SK-N-SH (cell line): ENCODE data around the gene LRCH3. TPM values are rescaled to one million over a fixed set of nuclear protein-coding genes. Genes with fewer than 3 reads are reported as not detected.
A peak's percentile ranks its signal among the peaks of the same experiment; 100 is the strongest.

Experiments used
- CTCF ChIA-PET: fragments of 300-600, 350-600 bp; formaldehyde crosslinking; extraction: SDS; loops from one replicate; lab custom pipeline; 2021; lab: Yijun Ruan, JAX
- POLR2A ChIA-PET: fragments of 350-600 bp; sonication (Branson Sonifier 250); formaldehyde crosslinking; extraction: SDS; loops from one replicate; lab custom pipeline; 2020; ENCODE audit warnings: antibody characterized with exemption, inconsistent platforms; lab: Yijun Ruan, JAX
- DNase-seq: peaks from one replicate; pipeline ENCODE4 v3.0.0; 2012
- H2AFZ ChIP-seq: fragments of 200-600 bp; sonication (generic); 2 replicates; pipeline ENCODE4 v1.8.1; 2016; ENCODE audit warnings: antibody characterized with exemption, mild to moderate bottlenecking, low read depth
- H3F3A ChIP-seq: fragments of 200-600 bp; sonication (generic); replicated peaks from 2 replicates; pipeline ENCODE3; 2016; ENCODE audit warnings: antibody characterized with exemption, mild to moderate bottlenecking; ENCODE audit not compliant: insufficient read depth
- H3K27ac ChIP-seq, 2 experiments: fragments of 200-500 bp in 1 of 2; fragments of 200-600 bp in 1 of 2; sonication (Bioruptor generic) in 1 of 2; sonication (generic), shearing (Covaris generic) in 1 of 2; 2 replicates each; pipeline versions ENCODE4 v1.5.1 to v1.6.1; 2014 to 2016; ENCODE audit warnings: low read depth in 2 of 2, inconsistent platforms in 1 of 2, low read length in 1 of 2, mild to moderate bottlenecking in 1 of 2, mixed read lengths in 1 of 2
- H3K27me3 ChIP-seq: fragments of 200-600 bp; sonication (generic), shearing (Covaris generic); 2 replicates; pipeline ENCODE4 v1.6.1; 2016; ENCODE audit warnings: mixed run types; ENCODE audit not compliant: insufficient read depth
- H3K36me3 ChIP-seq, 2 experiments: fragments of 200-500 bp in 1 of 2; fragments of 200-600 bp in 1 of 2; sonication (Bioruptor generic) in 1 of 2; sonication (generic) in 1 of 2; replicated peaks in 1 of 2; 2 replicates each; pipeline versions ENCODE3 to v1.5.1; 2014 to 2016; ENCODE audit warnings: low read length in 1 of 2, mild to moderate bottlenecking in 1 of 2; ENCODE audit not compliant: insufficient read depth in 2 of 2, control insufficient read depth in 1 of 2
- H3K4me1 ChIP-seq, 2 experiments: fragments of 200-500 bp in 1 of 2; fragments of 200-600 bp in 1 of 2; sonication (Bioruptor generic) in 1 of 2; sonication (generic), shearing (Covaris generic) in 1 of 2; 2 replicates each; pipeline versions ENCODE4 v1.5.1 to v1.6.1; 2014 to 2016; ENCODE audit warnings: low read depth in 1 of 2, low read length in 1 of 2, mixed run types in 1 of 2; ENCODE audit not compliant: insufficient read depth in 2 of 2, control insufficient read depth in 1 of 2
- H3K4me2 ChIP-seq: fragments of 200-600 bp; sonication (generic), shearing (Covaris generic); 2 replicates; pipeline ENCODE4 v1.6.1; 2017; ENCODE audit warnings: mixed run types
- H3K4me3 ChIP-seq, 2 experiments: fragments of 200-500 bp in 1 of 2; fragments of 200-600 bp in 1 of 2; sonication (Bioruptor generic) in 1 of 2; sonication (generic), shearing (Covaris generic) in 1 of 2; 2 replicates each; pipeline versions ENCODE4 v1.5.1 to v1.8.1; 2014 to 2016; ENCODE audit warnings: low read depth in 2 of 2, inconsistent platforms in 1 of 2, low read length in 1 of 2, mild to moderate bottlenecking in 1 of 2, mixed read lengths in 1 of 2, moderate library complexity in 1 of 2
- H3K79me2 ChIP-seq: fragments of 200-600 bp; sonication (generic); 2 replicates; pipeline ENCODE4 v1.8.1; 2017; ENCODE audit warnings: mild to moderate bottlenecking; ENCODE audit not compliant: insufficient read depth
- H3K9ac ChIP-seq: fragments of 200-600 bp; sonication (generic); 2 replicates; pipeline ENCODE4 v1.6.1; 2017; ENCODE audit warnings: mixed run types
- H3K9me2 ChIP-seq: fragments of 200-600 bp; sonication (generic); 2 replicates; pipeline ENCODE4 v1.6.1; 2017; ENCODE audit warnings: mixed run types
- H3K9me3 ChIP-seq: fragments of 200-600 bp; sonication (generic); 2 replicates; pipeline ENCODE4 v1.6.1; 2017; ENCODE audit warnings: mixed run types, mild to moderate bottlenecking, moderate library complexity
- H4K20me1 ChIP-seq: fragments of 200-600 bp; sonication (generic); 2 replicates; pipeline ENCODE4 v1.6.1; 2017; ENCODE audit warnings: mild to moderate bottlenecking, mixed run types; ENCODE audit not compliant: insufficient read depth
- EP300 ChIP-seq, 2 experiments: IDR thresholded peaks; 2 replicates each; pipeline versions ENCODE4 v1.4.0 to v1.6.1; 2012; ENCODE audit warnings: borderline replicate concordance in 1 of 2, low read depth in 1 of 2, low read length in 1 of 2
- EZH2phosphoT487 ChIP-seq: fragments of 200-600 bp; sonication (generic); IDR thresholded peaks from 2 replicates; pipeline ENCODE4 v1.6.1; 2017; ENCODE audit warnings: low read depth, mixed run types, mild to moderate bottlenecking, antibody characterized with exemption, moderate library complexity, borderline replicate concordance
- MXI1 ChIP-seq: IDR thresholded peaks from 2 replicates; pipeline ENCODE4 v1.6.1; 2012; ENCODE audit warnings: mild to moderate bottlenecking, low read depth, low read length, improper control_type of control experiment
- PBX3 ChIP-seq: IDR thresholded peaks from 2 replicates; pipeline ENCODE4; 2012
- REST ChIP-seq: IDR thresholded peaks from 2 replicates; pipeline ENCODE4 v1.6.1; 2012; ENCODE audit warnings: mild to moderate bottlenecking, low read depth, low read length, moderate library complexity
- SIN3A ChIP-seq: IDR thresholded peaks from 2 replicates; pipeline ENCODE4 v1.6.1; 2012; ENCODE audit warnings: low read depth, mild to moderate bottlenecking, low read length, moderate library complexity, borderline replicate concordance
- USF2 ChIP-seq: fragments of 150-350 bp; IDR thresholded peaks from 2 replicates; pipeline ENCODE4 v1.6.1; 2017; ENCODE audit warnings: antibody characterized with exemption, low read length, low read depth, borderline replicate concordance
- WGBS: methylation state at CpG from one replicate; pipeline ENCODE4 v1.1.6; 2017; ENCODE audit warnings: low lambda C conversion rate; 5-methylcytosine and 5-hydroxymethylcytosine counted together
- polyA plus RNA-seq, 3 experiments: library from polyadenylated mRNA; depleted of rRNA; stranded (reverse); fragments of >200 nt; gene quantifications; 2 replicates each; pipeline ENCODE4 v1.2.3, GENCODE V29; 2012

LRCH3 gene
- polyA plus RNA-seq, 1 of the 3 experiments (the other 2 are of a cell fraction), result 22.6 TPM

- Histone ChIP-seq H3K9me2 (no peaks in the 10 kb centered on the region), H3K36me3 (peaks cover 1 to 3% of the 10 kb centered on the region in 2 experiments), H3K4me3 (no peak overlapping the region), H3K9me3 (no peaks in the 10 kb centered on the region), H3K79me2 (no peaks in the 10 kb centered on the region), H3K9ac (no peak overlapping the region), H3K4me2 (no peak overlapping the region), H3K27me3 (no peaks in the 10 kb centered on the region), H3F3A (no peaks in the 10 kb centered on the region), H3K27ac (no peak overlapping the region), H2AFZ (no peak overlapping the region), H3K4me1 (no peaks in the 10 kb centered on the region), H4K20me1 (no peaks in the 10 kb centered on the region)
- ChIA-PET POLR2A (no interaction called here), CTCF (interaction anchor here (1.1 to 3.2 kb wide), 4 partner anchors 9 to 71 kb away, joined by 3 to 14 read pairs (median 8); no protein-coding TSS in a partner anchor)
- no peak for DNase-seq
- TF ChIP-seq EZH2phosphoT487, result no peak
- no peak for TF ChIP-seq USF2
- no peak for TF ChIP-seq PBX3
- TF ChIP-seq SIN3A, result no peak
- TF ChIP-seq MXI1, result no peak
- WGBS, result 88% methylated on average over 4 of the region's 4 CpGs
These were observed 99.6 kb downstream of the LRCH3 start for GRCh38 chr3:197890693-197891092.

GRCh38 chr3:197892162-197892561 is 101.1 kb downstream of the LRCH3 start:
- H3F3A ChIP-seq, result peaks cover 2% of the 10 kb centered on the region
- 93% methylated on average over 5 of the region's 5 CpGs for WGBS
- H3K9ac ChIP-seq, result no peak overlapping the region
- no peak overlapping the region for H3K27ac ChIP-seq
- peaks cover 0 to 3% of the 10 kb centered on the region in 2 experiments for H3K36me3 ChIP-seq
- H3K4me3 ChIP-seq, result no peak overlapping the region
- no peaks in the 10 kb centered on the region for H4K20me1 ChIP-seq
- no peaks in the 10 kb centered on the region for H3K9me3 ChIP-seq
- TF ChIP-seq REST (peak; percentile 51; the same call in 1 of the 2 replicates), EP300 (IDR thresholded peaks at IDR 0.05; ENCODE audit: borderline replicate concordance in 1 of 2, low read depth in 1 of 2, low read length in 1 of 2) (no peak)
- no peaks in the 10 kb centered on the region for H3K27me3 ChIP-seq
- H3K4me2 ChIP-seq, result no peak overlapping the region
- no peaks in the 10 kb centered on the region for H3K9me2 ChIP-seq
- ChIA-PET POLR2A (no interaction called here), CTCF (interaction anchor here (1.1 to 2.0 kb wide), 2 partner anchors 12 to 14 kb away, joined by 3 to 10 read pairs; no protein-coding TSS in a partner anchor)
- no peak overlapping the region for H2AFZ ChIP-seq
- no peak for DNase-seq
- H3K79me2 ChIP-seq, result no peaks in the 10 kb centered on the region
- H3K4me1 ChIP-seq, result no peaks in the 10 kb centered on the region
